ENCODE data around the gene ATP6V0E2.
A peak's percentile ranks its signal among the peaks of the same experiment; 100 is the strongest.
"Not testable (repeated sequence)": the region's sequence is repeated elsewhere in the genome, so short reads cannot be mapped to it uniquely, and the experiment has no call there.

The ATP6V0E2 gene

GRCh38 chr7:149880638-149881311 is 7.0 kb downstream of the ATP6V0E2 start:
- DNase-seq, result no peak

- DNase-seq, result no peak
Observed at GRCh38 chr7:149881328-149882247, 7.8 kb downstream of the ATP6V0E2 start.

DNA sequence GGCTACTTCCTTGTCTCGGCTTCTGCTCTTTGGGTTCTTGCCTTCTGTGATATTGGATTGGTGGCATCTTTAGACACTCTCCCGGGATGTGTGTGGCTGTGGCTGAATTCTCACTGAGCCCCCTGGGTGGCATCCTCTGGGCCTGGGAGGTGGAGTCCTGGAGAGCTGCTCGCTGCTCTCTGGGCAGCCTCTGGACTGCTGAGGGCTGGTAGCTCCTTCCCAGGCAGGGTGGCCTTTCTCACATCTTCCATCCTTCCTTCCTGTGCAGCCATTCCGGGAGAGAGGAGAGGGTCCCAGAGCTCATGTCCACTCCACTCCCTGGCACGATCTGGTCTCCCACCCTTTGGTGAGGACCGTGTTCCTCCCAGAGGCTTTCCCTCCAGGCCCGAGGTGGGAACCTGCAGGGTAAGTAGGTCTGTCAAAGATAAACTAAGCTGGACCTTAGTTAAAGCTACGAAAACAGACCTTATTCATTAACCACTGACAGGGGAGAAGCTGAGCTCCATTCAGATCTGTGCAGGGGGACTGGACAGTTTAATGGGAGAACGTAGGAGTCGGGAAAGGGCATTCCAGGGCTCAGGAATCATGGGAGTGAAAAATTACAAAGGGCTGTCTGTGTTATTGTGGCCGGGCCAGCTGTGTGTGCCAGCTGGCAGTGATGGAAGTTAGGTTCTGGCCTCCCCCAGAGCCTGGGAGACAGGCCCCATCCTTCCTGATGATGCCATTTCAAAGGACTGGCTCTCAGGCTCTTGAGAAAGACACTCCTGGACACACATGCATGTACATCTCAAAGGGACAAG is 8.7 kb downstream of the ATP6V0E2 start:
- DNase-seq, result no peak

DNA sequence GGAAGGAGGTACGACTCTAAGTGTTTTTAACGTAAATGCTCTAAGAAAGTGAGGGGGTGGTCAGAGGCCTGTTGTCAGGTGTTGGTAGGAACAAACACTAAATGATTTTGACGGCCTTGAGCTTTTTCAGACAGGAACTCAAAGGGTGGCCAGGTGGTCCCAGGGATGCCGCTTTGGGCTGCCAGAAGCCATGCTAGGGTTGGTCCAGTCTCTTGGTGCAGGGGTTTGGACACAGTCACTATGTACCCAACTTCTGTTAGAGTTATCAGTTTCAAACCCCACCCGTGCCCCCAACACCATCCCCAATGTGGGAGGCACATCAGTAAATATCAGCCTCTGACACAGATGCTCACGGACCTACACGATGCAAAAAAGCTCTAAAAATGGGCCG is 9.3 kb downstream of the ATP6V0E2 start:
- no peak for DNase-seq

DNA sequence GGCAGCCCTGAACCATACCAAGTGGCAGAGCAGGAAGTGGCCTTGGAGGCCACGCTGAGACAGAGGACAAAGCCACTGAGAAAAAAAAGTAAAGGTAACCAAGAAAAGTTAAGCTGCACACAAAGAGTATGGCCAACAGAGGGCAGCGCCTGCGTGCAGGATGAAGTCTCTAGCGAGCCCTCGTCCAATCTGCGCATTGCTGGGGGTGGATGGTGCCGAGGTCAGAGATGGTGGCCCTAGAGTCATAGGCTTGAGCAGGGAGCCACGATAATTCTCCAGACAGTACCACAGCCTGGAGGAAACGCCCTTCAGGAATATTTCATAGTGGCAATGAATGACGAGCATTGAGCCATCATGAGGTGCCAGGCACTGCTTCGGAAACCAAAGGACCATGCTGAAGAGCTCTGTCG is 9.7 kb downstream of the ATP6V0E2 start:
- DNase-seq, result peak; percentile 62

DNA sequence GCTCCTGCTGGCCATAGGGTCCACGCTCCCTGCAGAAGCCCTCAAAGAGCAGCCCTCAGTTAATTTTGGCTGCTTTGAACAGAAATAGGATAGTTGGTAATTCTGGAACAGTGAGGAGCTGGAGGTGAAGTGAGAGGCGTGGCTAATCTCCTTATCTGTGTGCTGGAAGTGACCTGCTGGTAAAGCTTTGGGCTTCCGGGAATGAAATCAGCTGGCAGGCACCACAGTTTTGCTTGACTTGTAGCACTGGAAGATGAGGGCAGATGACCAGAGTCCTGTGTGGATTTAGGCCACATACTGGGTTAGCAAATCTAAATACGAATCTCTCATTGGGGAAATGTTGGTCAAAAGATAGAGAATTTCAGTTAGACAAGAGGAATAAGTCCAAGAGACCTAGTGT is 10.2 kb downstream of the ATP6V0E2 start:
- DNase-seq, result no peak

- no peak for DNase-seq
Observed at GRCh38 chr7:149884541-149884940, 10.8 kb downstream of the ATP6V0E2 start.

DNA sequence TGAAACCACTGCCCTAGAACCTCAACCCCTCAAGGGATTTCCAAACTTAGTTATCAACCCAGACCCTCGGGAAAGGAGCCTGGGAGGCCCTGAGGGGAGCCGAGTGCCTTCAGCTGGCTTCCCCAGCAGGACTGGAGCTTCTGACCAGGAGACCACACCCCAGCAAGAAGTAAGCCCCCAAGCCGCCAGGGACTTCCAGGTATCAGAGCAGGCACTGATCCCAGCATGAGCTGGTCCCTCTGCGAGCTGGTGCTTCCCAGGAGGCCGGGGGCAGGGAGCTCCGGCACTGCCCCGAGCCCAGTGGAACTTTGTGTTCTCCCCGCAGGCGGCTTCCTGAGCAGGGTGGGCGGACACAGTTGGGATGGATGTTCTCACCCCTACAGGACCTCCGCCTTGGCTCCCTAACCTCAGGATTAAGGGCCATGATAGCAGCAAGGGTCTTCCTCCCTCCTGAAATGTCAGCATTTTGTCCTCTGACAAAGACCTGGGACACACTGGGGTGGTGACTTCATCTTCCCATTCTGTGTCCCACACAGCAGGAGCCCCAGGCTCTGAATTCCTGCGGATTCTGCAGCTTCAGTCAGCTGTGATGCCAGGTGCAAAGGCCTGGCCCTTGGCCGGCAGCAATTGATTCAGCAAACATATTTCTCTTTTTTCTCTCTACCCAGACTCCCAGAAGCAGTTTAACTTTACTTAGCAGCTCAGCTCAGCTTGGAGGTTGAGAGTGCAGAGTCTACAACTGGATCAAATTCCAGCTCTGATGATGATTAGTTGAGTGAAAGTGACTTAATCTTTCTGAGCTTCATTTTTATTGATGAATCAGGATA is 11.6 kb downstream of the ATP6V0E2 start:
- no peak for DNase-seq

DNA sequence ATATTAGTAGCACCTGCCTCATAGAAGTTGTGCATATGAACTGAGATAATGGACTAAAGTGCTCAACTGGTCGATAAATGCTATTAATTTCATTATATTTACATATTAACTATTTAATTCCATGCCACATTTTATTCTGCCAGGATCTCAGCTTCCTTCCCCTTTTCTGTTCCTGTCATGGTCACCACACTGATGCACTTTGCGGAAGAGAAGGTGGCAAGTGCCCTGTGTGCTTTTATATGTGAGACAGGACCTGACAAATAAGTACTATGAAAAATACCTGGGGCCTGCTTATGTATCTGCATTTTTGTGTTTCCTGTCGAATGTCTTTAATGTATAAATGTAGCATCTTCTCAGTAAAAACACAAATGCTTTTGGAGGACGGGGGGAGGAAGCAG is 12.2 kb downstream of the ATP6V0E2 start:
- DNase-seq, result no peak

GRCh38 chr7:149887311-149887710 is 13.5 kb downstream of the ATP6V0E2 start:
- DNase-seq, result no peak

DNA sequence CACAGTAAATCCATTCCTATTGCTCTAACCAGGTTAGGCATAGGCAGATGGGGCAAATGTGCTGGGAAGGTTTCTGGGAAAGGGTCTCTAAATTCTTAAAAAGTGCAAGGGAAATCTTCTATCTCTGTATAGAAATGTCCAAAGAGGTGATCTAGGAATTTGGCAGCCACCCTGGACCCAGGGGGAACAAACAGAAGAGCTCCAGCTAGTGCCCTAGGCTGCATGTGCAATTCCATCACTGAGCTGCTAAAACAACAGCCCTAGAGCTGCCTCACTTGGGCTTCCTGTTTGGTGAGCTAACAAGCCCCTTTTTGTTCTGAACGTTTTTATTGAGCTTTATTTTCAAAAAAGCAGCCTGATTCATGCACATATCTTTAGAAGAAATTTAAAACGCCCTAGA is 16.9 kb downstream of the ATP6V0E2 start:
- DNase-seq, result not testable (repeated sequence)

DNA sequence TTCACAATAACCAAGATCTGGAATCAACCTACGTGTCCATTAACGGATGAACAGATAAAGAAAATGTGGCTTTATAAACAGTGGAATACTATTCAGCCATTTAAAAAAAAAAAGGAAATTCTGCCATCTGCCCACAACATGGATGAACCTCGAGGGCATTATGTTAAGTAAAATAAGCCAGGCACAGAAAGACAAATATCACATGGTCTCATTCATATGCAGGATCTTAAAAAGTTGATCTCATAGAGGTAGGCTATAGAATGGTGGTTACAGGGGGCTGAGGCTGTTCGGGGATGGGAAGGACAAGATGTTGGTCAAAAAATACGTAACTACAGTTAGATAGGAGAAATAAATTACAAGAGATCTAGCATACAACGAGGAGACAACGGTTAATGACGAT is 21.2 kb downstream of the ATP6V0E2 start:
- not testable (repeated sequence) for DNase-seq

DNA sequence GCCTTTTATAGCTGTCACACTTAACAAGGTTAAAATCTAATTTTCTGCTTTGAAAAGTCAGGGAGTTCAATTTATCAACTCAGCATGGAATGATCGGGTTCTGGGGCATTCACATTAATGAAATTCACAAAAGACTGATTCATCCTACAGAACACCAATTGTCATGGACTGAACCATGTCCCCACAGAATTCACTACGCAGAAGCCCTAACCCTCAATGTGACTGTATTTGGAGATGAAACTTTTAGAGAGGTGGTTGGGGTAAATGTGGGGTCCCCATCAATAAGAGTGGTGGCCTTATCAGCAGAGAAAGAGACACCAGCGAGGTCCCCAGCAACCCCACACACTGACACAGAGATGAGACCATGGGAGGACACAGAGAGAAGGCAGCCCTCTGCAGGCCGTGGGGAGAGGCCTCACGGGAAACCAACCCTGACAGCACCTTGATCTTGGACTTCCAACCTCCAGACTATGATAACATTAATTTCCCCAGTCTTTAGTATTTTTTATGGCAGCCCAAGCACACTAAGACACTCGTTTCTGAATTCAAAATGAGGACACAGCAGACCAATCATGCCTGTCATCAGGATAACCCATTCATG is 34.1 kb downstream of the ATP6V0E2 start:
- not testable (repeated sequence) for DNase-seq

DNA sequence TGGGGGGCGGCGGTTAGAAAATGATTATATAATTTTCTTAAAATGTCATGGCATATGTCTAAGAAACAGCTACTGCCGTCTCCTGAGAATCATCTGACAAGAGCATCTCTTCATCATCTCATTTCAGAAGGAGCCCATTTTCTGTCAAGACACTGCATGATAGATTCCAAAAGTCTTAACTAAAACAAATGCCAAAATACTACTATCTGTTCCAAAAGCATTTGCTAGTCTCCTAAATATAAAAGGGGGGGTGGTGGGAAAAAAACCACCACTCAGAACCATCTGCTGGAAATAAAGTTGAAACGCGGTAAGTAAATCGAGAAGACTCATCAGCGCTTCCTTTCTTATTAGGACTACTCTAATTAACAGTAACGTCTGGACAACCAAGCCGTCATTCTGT is 36.5 kb downstream of the ATP6V0E2 start:
- not testable (repeated sequence) for DNase-seq

DNA sequence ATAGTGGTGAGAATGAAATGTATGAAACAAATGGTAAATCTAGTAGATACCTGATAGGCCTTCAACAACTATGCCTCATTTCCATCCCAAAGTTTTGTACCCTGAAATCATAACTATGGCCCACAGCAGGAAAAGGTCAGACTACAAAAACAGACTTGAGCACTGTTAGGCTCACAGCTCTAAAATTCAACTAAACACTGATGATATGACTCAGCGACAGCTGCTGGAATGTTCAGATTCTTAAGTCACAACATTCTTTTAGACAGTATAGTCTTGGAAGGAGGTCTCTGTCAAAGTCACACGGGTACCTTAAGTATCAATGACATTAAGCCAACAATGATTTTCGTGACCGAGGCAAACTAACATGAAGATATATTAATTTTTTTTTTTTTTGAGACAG is 38.4 kb downstream of the ATP6V0E2 start:
- DNase-seq, result not testable (repeated sequence)

- DNase-seq, result not testable (repeated sequence)
Observed at GRCh38 chr7:149926414-149926813, 52.6 kb downstream of the ATP6V0E2 start.

Data from hematopoietic multipotent progenitor cell treated with erythropoietin and hydrocortisone succinate and interleukin-3 and kit ligand, for 8 days (in vitro differentiated cells).